NT2/D1 (cell line): ENCODE measurements around the gene RANBP10.

Source experiments
- SUZ12 ChIP-seq: IDR thresholded peaks from 2 replicates; pipeline ENCODE4 v1.6.1; 2011; ENCODE audit not compliant: insufficient read length, insufficient read depth; ENCODE audit errors: extremely low read depth
- YY1 ChIP-seq: IDR thresholded peaks from 2 replicates; pipeline ENCODE4 v1.6.1; 2011; ENCODE audit not compliant: insufficient read length, insufficient read depth
- ZNF274 ChIP-seq: IDR thresholded peaks from 2 replicates; pipeline ENCODE4 v1.6.1; 2011; ENCODE audit warnings: mild to moderate bottlenecking, low read depth, low read length

- no peak for TF ChIP-seq SUZ12
- no peak for TF ChIP-seq YY1
- TF ChIP-seq ZNF274: no peak
Measured at GRCh38 chr16:67702130-67702529, 104.2 kb downstream of the RANBP10 start.
